Measurements from ENCODE around the gene IMP3.

The IMP3 gene

DNA sequence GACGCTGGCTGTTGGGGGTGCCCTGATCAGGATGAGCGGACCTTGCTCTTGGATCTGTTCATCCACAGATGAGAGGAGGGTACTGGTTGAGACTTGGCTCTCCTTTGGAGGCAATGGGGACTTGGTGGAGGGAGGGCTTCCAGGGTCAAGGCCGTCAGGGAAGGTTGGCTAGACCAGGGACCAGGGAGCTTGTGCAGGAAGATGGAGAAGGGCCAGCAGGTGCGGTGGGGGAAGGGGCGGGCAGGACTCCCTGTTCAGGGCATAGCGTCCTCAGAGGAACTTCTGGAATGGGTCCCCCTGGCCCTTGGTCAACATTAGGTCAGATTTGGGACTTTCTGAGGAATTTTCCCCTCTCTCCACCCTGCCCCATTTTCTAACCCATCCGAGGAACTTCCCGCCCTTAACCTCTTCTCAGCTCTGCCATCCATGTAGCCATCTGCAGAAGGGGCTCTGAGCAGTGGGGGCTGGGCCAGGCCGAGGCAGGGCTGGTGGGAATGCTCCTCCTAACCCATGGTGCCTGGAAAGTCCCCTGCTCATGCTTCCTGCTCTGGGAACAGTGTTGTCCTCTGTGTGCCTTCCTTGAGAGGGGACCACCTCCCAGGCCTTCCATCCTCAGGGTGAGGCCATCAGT, 19.2 kb upstream of the IMP3 start:
- H3K36me3 ChIP-seq: no peaks in the 10 kb centered on the region
- no peaks in the 10 kb centered on the region for H3K27me3 ChIP-seq
- H3K9me3 ChIP-seq: no peaks in the 10 kb centered on the region
- H3K4me3 ChIP-seq (ENCODE audit: low read depth, low read length): no peak overlapping the region
- peaks cover 12% of the 10 kb centered on the region for H3K4me1 ChIP-seq
- no peak for DNase-seq
- TF ChIP-seq, protein P1, sequence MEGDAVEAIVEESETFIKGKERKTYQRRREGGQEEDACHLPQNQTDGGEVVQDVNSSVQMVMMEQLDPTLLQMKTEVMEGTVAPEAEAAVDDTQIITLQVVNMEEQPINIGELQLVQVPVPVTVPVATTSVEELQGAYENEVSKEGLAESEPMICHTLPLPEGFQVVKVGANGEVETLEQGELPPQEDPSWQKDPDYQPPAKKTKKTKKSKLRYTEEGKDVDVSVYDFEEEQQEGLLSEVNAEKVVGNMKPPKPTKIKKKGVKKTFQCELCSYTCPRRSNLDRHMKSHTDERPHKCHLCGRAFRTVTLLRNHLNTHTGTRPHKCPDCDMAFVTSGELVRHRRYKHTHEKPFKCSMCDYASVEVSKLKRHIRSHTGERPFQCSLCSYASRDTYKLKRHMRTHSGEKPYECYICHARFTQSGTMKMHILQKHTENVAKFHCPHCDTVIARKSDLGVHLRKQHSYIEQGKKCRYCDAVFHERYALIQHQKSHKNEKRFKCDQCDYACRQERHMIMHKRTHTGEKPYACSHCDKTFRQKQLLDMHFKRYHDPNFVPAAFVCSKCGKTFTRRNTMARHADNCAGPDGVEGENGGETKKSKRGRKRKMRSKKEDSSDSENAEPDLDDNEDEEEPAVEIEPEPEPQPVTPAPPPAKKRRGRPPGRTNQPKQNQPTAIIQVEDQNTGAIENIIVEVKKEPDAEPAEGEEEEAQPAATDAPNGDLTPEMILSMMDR (IDR thresholded peaks at IDR 0.05; ENCODE audit: low read depth, low read length): no peak

DNA sequence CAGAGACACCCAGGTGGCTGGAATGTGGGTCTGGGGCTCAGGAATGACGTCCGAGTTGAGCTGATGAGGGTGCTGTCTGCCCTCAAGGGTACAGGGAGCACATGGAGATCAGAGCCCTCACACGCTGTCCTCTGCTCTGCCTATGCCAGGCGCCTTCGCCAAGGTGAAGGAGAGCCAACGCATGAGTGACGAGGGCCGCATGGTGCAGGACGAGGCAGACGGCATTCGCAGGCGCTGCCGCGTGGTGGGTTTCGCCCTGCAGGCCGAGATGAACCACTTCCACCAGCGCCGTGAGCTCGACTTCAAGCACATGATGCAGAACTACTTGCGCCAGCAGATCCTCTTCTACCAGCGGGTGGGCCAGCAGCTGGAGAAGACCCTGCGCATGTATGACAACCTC, 16.8 kb upstream of the IMP3 start:
- Histone ChIP-seq H3K4me1 (peaks cover 12% of the 10 kb centered on the region), H3K4me3 (ENCODE audit: low read depth, low read length) (no peak overlapping the region), H3K27me3 (no peaks in the 10 kb centered on the region), H3K9me3 (no peaks in the 10 kb centered on the region), H3K36me3 (no peaks in the 10 kb centered on the region)
- TF ChIP-seq, protein P1 (IDR thresholded peaks at IDR 0.05; ENCODE audit: low read depth, low read length): no peak
- DNase-seq: no peak

DNA sequence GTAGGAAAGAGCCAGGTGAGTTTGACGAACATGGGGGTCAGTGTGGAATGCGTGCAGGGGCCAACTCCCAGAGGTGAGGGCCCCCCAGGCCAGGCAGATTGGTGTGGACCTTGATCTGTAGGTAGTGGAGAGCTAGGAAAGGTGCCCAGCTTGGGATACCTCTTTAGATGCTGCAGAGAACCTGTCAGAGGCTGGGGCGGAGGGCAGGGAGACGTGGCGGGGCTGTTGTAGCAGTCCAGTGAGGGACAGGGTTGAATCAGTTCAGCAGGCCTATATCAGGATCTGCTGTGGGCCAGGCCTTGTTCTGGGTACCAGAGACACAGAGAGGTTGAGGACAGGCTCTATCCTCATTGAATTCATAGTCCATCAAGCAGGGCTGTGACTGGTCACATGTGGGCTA, 16.3 kb upstream of the IMP3 start:
- Histone ChIP-seq H3K27me3 (no peaks in the 10 kb centered on the region), H3K4me3 (ENCODE audit: low read depth, low read length) (no peak overlapping the region), H3K36me3 (no peaks in the 10 kb centered on the region), H3K9me3 (no peaks in the 10 kb centered on the region), H3K4me1 (peaks cover 12% of the 10 kb centered on the region)
- TF ChIP-seq, protein P1 (IDR thresholded peaks at IDR 0.05; ENCODE audit: low read depth, low read length): no peak
- no peak for DNase-seq

DNA sequence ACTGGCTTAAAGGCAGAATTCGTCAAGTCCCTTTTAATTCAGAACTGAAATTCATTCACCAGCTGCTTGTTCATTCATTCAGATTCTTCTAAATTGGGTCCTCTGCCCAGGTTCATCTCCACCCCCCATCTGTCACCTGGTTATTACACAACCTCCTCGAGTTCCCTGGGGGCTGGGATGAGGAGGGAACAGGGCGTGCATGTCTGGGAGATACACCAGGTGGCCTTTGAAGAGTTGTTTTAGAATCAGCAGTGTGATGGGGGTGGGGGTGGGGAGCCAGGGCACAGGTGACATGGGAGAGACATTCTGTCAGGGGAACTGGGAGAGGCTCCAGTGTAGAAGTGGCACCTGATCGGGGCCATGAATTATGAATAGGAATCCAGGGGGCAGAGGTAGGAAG, 15.9 kb upstream of the IMP3 start:
- DNase-seq: no peak
- no peak overlapping the region for H3K4me3 ChIP-seq (ENCODE audit: low read depth, low read length)
- H3K36me3 ChIP-seq: no peaks in the 10 kb centered on the region
- TF ChIP-seq, protein P1 (IDR thresholded peaks at IDR 0.05; ENCODE audit: low read depth, low read length): no peak
- H3K27me3 ChIP-seq: no peaks in the 10 kb centered on the region
- H3K4me1 ChIP-seq: peaks cover 11% of the 10 kb centered on the region
- no peaks in the 10 kb centered on the region for H3K9me3 ChIP-seq

DNA sequence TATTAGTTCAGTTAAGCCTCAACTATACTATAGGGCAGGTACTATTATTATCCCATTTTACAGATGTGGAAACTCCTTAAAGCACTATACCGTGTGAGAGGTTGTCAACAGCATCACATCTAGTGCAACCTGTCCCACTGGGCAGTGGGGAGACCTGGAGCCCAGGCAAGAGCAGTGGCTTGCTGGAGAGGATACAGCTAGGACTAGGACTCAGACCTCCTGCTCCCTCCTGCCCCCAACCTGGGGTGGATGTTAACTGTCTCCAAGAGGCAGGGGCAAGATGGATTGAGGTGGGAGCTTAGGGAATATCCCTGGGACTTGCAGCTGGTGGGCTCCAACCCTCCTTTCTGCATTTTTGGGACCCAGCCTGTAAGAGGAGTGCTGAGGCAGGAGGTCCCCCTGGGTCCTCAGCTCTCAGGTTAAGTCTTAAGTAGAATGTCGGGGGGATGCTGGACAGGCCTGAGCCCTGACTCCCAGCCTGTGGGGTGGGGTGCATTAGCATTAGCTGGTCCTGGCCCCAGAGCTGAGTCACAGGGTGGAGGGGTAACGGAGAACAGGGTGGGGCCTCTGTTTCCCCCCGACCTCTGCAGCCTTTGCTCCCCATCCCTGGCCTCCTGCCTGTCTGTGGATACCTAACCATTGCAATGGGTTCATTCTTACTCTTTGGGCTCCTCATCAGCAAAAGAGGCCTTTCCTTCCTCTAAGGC, 14.3 kb upstream of the IMP3 start:
- TF ChIP-seq, protein P1 (IDR thresholded peaks at IDR 0.05; ENCODE audit: low read depth, low read length): no peak
- Histone ChIP-seq H3K4me1 (no peaks in the 10 kb centered on the region), H3K36me3 (no peaks in the 10 kb centered on the region), H3K27me3 (no peaks in the 10 kb centered on the region), H3K4me3 (ENCODE audit: low read depth, low read length) (no peak overlapping the region), H3K9me3 (no peaks in the 10 kb centered on the region)
- no peak for DNase-seq

DNA sequence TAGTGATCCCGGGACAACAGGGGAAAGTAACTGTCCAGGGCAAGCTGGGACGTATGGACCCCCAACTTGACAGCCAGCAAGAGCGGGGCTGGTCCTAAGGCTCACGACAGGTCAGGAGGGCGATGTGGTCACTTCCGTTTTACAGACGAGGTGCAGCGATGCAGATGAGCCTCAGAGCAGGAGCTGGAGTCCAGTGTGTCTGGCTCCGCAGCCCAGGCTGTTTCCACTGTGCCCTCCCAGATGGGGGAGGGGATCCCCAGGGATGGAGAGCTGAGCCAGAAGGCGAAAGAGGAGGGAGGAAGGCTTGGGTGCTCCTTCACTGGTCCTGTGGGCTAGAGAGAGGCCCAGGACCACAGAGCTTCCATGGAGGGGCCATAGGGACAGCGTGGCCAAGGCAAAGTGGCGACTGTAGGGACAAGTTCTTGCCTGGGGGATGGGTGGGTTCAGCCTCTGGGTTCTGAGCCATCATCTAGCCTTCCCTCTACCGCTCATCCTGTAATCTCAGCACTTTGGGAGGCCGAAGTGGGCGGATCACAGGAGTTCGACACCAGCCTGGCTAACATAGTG, 13.4 kb upstream of the IMP3 start:
- no peaks in the 10 kb centered on the region for H3K36me3 ChIP-seq

More for the DNA sequence above, 13.4 kb upstream of the IMP3 start:
- Histone ChIP-seq H3K4me3 (ENCODE audit: low read depth, low read length) (no peak overlapping the region), H3K9me3 (no peaks in the 10 kb centered on the region), H3K27me3 (no peaks in the 10 kb centered on the region), H3K4me1 (no peaks in the 10 kb centered on the region)
- TF ChIP-seq, protein P1 (IDR thresholded peaks at IDR 0.05; ENCODE audit: low read depth, low read length): no peak
- no peak for DNase-seq
